Stimulated activated CD4-positive, alpha-beta T cell treated with anti-CD3 and anti-CD28 coated beads, TNF-alpha, amount 100 ng/mL, for 1 hour (primary cell): ENCODE measurements around the gene DDR2.

Source experiments
- DNase-seq, 3 donors: peaks; one replicate each; pipeline ENCODE4 v3.0.0-alpha.2; 2020; ENCODE audit warnings: low read depth in 3 of 3, low spot score in 1 of 3

DDR2 gene

GRCh38 chr1:162695687-162696086 lies 63.4 kb downstream of the DDR2 start:
- DNase-seq = no peak

GRCh38 chr1:162696286-162696862 lies 64.1 kb downstream of the DDR2 start:
- no peak for DNase-seq

GRCh38 chr1:162697140-162697895 lies 65.1 kb downstream of the DDR2 start:
- DNase-seq = no peak

- no peak for DNase-seq
Observed at GRCh38 chr1:162699366-162699765, 67.1 kb downstream of the DDR2 start.

- no peak for DNase-seq
Observed at GRCh38 chr1:162700131-162700530, 67.9 kb downstream of the DDR2 start.

GRCh38 chr1:162701286-162701685 lies 69.0 kb downstream of the DDR2 start:
- DNase-seq = no peak

GRCh38 chr1:162702628-162703027 lies 70.4 kb downstream of the DDR2 start:
- no peak for DNase-seq

GRCh38 chr1:162703708-162704107 lies 71.4 kb downstream of the DDR2 start:
- no peak for DNase-seq

GRCh38 chr1:162704673-162705424 lies 72.6 kb downstream of the DDR2 start:
- no peak for DNase-seq

- DNase-seq = no peak
Observed at GRCh38 chr1:162706003-162706402, 73.7 kb downstream of the DDR2 start.

GRCh38 chr1:162706606-162707005 lies 74.3 kb downstream of the DDR2 start:
- DNase-seq = no peak

GRCh38 chr1:162708286-162708685 lies 76.0 kb downstream of the DDR2 start:
- DNase-seq = no peak

- DNase-seq = no peak
Observed at GRCh38 chr1:162709132-162709860, 77.0 kb downstream of the DDR2 start.

GRCh38 chr1:162709870-162710269 lies 77.6 kb downstream of the DDR2 start:
- DNase-seq = no peak

GRCh38 chr1:162710345-162710744 lies 78.1 kb downstream of the DDR2 start:
- DNase-seq = no peak

GRCh38 chr1:162710780-162711465 lies 78.7 kb downstream of the DDR2 start:
- DNase-seq = no peak

- DNase-seq = no peak
Observed at GRCh38 chr1:162712317-162713029, 80.2 kb downstream of the DDR2 start.

GRCh38 chr1:162716123-162716522 lies 83.9 kb downstream of the DDR2 start:
- DNase-seq = no peak

GRCh38 chr1:162716552-162716951 lies 84.3 kb downstream of the DDR2 start:
- DNase-seq = no peak

- no peak for DNase-seq
Observed at GRCh38 chr1:162717548-162718184, 85.4 kb downstream of the DDR2 start.
